NCI-H187 treated with DMSO at 0.1 percent for 48 hours (cell line): ENCODE results near the gene EDEM1.
"Not testable (repeated sequence)": the region's sequence is repeated elsewhere in the genome, so short reads cannot be mapped to it uniquely, and the experiment has no call there.

Experiments used
- DNase-seq: peaks from one replicate; lab custom pipeline; 2025; lab: John Stamatoyannopoulos, UW

Gene EDEM1

DNA sequence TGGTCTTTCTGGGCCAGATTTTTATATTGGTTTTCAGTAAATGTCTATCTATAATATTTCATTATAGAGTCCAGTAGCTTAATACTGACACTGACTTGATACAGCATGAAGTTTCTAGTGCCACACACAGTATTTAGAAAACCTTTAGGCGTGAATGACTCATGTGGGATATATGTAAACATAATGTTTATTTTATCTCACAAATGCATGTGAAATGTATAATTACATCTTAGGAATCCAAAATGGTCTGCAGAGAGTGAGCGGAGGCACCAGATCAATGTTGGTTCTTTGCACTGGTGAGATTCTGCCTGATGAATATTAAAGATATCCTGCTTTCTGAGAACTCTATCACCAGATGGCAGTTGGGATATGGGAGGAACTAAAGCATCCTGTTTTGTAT is 8.5 kb upstream of the EDEM1 start:
- not testable (repeated sequence) for DNase-seq

DNA sequence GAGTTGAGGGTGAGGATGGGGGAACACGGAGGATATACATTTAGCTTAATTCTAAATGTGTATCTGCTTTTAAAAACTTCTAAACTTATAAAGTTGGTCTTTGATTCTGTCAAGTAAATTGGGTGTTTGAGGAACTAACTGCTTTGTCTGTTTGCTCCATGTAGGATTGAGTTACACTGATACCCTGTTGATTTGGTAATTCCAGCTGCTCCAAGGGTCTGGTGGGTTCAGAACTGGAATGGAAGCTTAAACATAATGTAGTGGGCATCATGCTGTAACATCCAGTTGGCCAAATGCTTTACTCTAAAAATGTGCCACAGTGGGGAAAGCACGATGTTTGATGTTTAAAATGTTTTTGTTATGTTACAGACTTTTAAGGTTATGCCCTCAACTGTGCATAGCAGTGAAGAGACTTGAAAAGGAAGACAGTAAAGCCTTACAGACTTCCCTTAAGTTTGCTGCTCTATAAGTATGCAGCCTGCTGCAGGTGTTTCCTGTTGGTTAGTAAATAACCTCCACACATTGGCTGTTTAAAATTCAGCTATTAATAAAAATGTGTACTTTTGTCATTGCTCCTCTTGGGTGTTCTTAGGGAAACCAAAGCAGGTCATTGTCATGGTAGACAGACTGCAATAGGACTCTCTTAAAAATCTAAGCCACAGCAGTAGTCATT is 5.9 kb upstream of the EDEM1 start:
- no peak for DNase-seq

DNA sequence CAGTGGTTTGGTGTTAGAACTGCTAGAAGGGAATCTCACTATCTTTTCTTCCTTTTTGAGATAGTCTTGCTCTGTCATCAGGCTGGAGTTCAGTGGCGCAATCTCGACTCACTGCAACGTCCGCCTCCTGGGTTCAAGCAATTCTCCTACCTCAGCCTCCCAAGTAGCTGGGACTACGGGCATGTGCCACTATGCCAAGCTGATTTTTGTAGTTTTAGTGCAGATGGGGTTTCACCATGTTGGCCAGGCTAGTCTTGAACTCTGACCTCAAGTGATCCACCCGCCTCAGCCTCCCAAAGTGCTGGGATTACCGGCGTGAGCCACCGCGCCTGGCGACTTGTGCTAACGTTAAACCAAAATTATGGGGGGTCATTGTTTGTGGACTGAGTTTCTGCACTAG is 3.8 kb upstream of the EDEM1 start:
- DNase-seq: not testable (repeated sequence)

DNA sequence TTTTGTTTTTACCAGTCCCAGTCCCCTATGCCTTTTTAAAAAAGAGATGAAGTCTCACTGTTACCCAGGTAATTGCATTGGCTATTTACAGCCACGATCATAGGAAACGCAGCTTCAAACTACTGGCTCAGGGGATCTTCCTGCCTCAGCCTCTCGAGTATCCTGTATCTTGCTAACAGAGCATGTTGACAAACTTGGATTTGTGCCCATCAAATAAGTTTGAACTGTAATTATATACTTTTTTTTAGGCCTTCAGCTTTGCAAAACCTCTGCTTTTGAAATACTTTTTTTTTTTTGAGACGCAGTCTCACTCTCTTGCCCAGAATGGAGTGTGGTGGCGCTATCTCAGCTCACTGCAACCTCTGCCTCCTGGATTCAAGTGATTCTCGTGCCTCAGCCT is 3.0 kb upstream of the EDEM1 start:
- DNase-seq: no peak

DNA sequence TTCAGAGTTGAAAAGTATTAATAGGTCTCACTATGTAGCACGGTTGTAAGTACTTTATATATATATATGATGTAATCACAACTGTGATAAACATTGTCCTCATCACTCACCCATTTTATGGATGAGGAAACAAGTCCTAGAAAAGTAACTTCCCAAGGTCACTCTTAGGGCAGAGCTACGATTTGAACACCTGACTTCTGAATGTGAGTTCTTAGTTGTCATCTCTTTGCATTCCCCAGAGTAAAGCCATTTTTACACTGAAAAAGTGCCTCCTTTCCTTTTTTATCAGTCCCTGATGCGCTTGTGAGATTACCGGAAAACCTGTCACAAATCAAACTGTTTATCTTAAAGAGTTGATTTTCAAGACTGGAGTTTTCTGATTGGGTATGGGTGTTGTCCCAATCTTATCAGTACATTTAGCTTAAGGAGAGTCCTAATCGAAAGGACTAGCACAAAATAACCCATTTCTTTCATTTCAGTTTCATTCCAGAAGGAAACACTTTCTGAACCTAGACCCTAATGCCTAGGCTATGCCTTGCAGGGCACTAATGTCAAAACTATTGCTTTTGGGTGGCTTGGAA is 2.3 kb upstream of the EDEM1 start:
- no peak for DNase-seq

DNA sequence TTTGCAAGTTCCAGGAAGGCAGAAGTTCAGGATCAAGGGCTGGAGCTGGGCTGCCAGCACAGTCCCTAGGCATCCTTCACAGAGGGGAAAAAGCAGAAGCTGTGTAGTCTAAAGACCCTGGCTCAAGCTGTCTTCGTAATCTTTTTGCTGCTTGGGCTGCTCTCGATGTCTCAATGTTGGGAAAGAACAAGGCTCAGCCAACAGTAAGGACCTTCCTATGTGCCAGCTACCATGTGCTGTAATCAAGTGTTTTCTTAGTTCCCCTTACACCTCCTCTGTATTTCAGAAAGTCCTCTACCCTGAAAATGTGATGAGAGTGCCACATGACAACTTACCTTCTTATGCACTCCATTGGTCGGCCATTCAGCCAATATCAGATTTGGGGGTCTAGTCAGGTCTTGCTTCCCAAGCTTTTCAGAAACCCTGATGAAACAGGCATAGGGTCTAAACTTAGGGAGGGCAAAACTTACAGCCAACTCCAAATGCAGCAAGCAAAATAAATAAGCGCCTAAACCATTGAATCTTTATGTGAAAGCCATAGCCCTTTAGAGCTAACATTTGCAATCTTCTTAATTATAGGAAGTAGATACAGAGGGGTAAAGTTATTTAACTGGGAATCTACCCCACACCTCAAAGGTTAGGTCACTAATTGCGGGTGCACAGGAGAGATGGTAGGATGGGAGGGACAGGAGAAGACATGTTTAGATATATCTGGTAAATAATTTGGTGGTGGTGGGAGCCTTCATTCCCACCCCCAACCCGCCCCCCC is 1.2 kb upstream of the EDEM1 start:
- DNase-seq: no peak

DNA sequence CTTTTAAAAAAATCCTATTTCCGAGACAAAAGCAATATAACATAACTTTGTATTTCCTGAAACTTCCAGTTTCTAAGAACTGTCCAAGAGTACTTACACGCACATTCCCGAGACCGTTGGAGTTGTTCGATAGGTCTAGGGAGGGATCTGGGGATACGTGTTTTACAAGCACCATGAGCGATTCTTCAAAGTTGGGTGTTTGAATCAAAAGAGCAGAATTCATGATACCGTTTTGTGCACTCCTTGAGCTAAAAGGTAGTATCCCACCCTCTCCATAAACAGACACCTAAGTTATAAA is 700 bp upstream of the EDEM1 start:
- no peak for DNase-seq

DNA sequence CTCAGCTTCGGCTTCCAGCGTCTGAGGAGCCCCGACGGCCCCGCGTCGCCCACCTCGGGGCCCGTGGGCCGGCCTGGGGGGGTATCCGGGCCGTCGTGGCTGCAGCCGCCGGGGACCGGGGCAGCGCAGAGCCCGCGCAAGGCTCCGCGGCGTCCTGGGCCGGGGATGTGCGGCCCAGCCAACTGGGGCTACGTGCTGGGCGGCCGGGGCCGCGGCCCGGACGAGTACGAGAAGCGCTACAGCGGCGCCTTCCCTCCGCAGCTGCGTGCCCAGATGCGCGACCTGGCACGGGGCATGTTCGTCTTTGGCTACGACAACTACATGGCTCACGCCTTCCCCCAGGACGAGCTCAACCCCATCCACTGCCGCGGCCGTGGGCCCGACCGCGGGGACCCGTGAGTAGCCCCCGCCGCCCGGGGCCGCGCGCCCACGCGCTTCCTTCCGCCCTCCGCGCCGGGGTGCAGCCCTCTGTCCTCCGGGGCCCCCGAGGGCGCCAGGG is 462 bp downstream of the EDEM1 start:
- no peak for DNase-seq

DNA sequence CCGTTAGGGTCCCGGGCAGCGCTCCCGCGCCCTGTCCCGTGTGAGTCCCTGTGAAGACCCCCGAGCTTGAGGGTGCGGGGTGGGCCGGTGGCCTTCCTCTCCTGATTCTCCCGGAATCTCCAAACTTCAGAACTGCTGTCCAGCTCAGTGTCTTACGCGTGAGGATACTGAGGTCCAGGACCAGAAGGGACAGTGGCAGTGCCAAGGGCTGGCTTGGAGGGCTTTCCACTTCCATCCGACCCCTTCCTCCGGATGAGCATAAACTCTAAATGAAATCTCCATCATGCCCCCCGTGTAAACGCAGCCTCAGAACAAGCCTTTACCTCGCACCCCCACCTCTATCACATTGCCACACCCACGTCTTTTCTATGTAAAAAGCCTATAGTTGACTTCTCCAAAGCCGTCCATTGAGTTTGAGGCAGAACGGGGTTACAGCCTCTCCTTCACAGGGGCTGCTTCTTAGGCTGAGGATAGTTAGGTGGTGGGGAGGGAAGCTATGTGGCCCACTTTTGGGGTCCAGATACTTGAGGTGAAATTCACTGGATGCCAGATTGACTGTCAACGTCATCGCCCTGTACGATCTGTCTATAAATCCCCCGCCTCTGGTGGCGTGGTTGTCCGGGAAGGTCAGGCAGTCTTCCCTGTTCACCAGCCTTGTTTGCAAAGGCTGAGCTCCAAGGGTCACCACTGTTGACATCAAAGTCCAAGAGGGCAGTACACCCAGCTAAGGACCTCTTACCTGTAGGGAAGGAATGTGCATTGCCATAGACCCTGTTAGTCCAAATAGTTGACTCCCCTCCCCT is 1.1 kb downstream of the EDEM1 start:
- DNase-seq: no peak

DNA sequence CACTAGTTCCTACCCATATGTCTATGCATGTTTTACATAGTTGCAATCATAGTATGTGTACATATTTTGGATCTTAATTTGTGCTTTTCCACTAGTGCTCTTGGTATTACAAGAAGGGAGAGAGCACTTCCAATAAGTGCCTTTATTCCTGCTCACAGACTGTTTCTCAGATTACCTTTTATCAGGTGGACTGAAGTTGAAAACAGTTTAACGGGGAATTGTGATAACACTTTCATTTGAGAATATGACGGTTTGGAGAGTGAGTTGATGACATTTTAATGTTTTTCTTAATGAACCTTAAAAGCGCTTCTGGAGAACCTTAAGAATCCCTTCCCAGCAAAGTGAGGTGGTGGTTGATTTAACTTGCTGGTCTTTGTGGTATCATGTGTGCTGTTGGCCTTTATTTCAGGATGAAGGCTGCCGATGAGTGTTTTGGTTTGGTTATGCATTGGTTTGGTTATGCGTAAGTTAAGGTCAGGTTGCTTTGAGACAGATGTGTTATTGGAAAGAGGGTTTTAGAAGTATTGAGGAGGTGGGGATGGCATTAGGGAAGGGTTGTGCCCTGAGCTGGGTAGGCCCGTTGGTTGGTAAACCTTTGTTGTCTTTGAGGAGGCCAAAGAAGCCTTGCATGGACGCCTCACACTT is 2.8 kb downstream of the EDEM1 start:
- DNase-seq: no peak

DNA sequence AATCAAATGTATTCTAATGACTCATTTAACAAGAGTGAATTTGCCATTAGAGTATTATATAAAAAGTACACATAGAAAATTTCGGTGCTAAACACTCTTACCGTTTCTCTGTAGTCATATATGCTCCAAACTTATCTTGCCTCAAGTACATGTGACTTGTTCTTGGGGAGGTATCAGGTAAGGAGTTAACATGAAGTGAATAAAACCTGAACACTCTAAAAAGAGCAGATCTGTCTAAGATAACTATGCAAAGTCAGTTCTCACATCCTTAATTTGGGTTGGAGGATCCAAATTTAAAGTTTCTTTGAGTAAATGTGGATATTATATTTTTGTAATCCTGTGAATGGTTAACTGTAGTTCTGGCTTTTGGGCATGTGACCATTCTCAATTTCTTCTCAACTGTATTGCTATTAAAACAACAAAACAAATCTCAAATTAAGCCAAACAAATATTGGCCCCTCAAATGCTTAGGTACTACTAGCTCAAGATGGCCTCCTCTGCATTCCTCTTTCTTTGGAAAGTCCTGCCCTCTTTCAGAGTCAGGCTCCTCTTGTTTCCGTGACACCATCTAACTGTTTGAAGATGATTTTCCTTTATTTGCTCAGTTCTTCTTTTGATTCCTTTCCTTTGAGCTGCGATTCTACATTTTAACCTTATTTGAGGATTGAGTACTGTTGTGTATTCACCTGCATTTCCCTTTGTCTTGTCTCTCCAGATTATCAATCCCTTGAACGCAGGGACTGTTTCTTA is 4.2 kb downstream of the EDEM1 start:
- no peak for DNase-seq

DNA sequence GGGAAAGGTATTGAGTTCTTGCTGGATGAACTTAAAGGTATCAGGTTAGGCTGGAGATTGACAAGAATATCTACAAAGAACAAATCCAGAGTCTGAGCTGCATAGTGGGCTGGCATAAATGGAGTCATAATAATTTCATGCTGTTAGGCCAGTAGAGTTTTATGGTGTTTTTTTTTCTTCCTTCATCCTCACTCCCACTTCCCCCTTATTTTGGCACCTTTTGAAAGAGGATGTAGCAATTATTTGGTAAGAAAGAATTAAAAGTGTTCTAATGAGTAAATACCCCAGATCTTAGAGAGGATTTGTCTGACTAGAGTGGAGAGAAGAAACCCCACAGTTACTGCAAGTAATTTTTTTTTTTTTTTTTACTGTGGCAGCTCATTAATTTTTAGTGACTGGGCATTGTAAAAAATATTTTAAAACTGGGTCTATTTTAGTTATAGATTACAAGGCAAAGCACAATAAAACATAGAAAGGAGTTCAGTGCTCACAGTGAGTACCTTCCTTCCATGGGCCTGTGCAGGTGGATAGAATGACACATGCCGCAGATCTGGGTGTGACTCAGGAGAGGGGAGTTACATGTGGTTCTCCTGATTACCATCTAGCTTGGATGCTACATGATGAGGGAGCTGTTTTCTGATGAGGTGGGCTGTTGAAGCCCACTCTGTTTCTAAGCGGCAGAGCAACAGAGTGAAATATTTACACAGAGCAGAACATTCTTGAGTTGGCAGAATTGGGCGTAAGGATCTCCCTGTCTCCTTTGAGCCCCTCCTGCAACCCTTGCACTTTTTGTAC is 5.3 kb downstream of the EDEM1 start:
- no peak for DNase-seq

DNA sequence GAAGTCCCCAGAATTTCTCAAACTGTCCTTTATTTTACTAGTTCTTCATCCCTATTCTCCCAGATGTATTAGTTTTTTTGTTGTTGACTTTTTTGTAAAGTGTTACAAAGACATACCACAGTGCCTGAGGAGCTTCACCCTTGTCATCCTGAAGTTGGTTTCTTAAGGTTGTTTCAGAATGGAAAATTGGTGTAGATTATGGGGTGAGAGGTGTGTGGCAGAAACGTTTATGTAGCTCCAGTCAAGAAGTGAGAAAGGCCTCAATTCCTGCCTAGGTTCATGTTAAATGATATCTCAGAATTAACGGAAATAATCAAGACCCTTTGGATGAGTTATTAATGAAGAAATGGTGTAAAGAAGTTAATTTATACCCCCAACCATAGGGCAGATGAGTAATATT is 6.8 kb downstream of the EDEM1 start:
- DNase-seq: no peak

DNA sequence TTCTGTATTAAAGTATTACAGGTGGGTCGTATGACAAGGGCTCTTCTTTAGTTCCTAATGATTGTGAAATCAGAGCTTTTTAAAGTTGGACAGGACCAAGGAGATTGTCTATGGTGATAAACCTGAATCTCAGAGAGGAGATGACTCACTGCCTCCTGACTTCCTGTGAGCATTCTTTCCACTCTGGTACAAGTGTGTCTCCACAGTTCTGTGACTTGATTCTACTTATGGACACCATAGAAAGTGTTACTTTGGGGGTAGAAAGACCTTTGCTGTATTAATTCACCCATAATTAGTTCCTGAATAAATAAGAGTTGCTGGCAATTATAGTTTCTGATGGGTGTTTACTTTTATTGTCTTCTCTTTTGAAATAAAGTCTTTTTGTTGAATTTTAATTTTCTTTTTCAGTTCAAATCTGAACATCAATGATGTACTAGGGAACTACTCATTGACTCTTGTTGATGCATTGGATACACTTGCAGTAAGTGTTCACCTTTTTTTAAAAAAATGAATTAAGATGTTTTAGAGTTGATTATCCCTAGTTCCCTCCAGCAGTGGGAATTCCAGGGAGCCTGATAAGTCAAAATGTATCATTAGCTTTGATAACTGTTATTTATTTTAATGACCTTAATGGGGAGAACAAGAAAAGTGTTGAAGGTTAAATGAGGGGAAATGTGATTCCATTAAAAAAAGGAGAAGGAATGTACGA is 7.4 kb downstream of the EDEM1 start:
- DNase-seq: no peak

DNA sequence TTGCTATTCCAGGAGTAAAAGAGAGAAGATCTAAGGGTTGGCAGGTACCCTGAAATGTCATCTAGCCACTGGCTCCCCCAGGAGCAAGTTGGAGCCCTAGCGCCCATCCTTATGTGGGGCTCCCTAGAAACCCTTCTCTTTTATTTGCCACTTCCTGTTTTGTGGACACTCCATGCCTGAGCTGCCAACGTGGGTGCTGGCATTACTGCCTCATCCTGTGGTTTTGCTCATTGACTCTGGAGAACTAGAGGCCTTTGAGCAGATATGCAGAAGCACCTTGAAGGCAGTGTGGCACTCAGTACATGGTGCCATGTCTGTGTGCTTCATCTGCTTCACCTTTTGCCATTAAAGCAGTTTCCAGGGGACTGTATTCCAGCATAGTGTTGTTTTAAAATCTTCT is 8.1 kb downstream of the EDEM1 start:
- DNase-seq: no peak

DNA sequence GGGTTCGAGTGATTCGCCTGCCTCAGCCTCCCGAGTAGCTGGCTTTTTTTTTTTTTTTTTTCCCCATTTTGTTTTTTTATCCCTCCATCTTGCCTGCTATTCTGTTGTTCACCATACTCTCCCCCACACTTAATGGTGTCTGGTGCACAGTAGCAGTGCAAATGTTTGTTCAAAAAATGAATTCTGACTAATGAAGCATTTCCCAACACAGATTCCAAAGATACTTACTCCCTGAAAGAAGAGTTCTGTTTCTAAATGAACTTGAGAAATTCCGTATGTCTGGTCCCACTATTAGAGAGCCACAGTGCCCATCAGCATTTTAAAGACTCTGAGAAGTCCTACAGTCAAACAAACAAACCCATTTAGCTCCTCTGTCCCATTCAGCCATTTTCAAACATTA is 9.5 kb downstream of the EDEM1 start:
- no peak for DNase-seq

DNA sequence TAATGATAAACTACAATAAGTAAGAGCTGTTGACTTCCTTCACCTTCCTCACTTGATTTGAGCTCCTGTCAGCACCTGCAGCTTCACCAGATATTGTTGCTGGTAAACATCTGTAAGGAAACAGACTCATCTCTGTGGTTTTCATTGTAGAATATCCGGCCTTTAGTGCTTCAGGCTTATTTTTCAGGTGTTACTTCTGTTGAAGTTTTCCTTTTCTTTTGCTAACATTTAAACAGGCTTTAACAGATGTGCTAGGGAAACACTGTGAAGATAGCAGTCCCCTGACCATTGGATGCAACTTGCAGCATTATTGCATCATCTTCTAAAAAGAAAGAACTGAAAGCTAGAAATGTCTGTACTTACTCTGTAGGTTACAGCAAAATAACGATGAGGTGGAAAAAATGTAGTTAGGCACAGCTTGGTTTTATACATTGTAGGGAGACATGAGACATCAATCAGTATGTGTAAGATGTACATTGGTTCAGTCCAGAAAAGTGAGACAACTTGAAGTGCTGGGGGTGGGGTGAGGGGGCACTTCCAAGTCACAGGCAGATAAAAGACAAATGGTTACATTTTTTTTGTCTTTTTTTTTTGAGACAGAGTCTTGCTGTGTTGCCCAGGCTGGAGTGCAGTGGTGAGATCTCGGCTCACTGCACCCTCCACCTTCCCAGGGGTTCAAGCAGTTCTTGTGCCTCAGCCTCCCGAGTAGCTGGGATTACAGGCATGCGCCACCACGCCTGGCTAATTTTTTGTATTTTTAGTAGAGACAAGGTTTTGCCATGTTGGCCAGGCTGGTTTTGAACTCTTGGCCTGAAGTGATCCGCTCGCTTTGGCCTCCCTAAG is 10.2 kb downstream of the EDEM1 start:
- DNase-seq: no peak

DNA sequence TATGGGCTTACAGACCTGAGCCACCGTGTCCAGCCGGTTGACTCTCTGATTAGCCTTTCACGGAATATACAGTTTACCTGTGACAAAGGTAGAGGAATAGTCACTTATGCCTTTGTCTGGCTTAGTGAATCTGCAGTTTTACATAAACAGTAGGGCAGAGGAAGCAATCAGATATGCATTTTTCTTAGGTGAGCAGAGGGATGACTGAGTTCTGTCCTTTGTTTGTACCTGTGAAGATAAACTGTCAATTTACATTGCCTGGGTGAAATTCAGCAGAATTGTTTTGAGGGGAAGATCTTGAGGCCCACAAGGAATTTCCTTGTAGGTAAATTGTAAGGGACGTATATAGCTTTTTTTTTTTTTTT is 10.8 kb downstream of the EDEM1 start:
- DNase-seq: no peak
